K562 (cell line): ENCODE measurements around the gene NHLRC2. TPM values are rescaled to one million over a fixed set of nuclear protein-coding genes. Genes with fewer than 3 reads are reported as not detected.
A peak's percentile ranks its signal among the peaks of the same experiment; 100 is the strongest.

ENCODE experiments used
- BACH1 ChIP-seq: fragments of 200-800 bp; sonication (Bioruptor generic); IDR thresholded peaks from 2 replicates; pipeline ENCODE4 v1.6.1; 2016; ENCODE audit warnings: missing genetic modification characterization, missing compliant biosample characterization
- CBX5 ChIP-seq: IDR thresholded peaks from 2 replicates; pipeline ENCODE4 v1.6.1; 2014; ENCODE audit warnings: low read depth, borderline replicate concordance
- ELF2 ChIP-seq: fragments of 250-450 bp; sonication (Bioruptor Pico); IDR thresholded peaks from 2 replicates; pipeline ENCODE4 v1.5.0; 2021; ENCODE audit warnings: mild to moderate bottlenecking
- STAT5A ChIP-seq: IDR thresholded peaks from 2 replicates; pipeline ENCODE4 v1.6.1; 2012; ENCODE audit warnings: low read length, inconsistent platforms, borderline replicate concordance
- U2AF2 ChIP-seq: fragments of 200-400 bp; formaldehyde crosslinking; optimal IDR thresholded peaks from 2 replicates; pipeline ENCODE3; 2017; ENCODE audit warnings: low read depth, mild to moderate bottlenecking, low read length
- ZNF3 ChIP-seq: fragments of 250-450 bp; sonication (Bioruptor Pico); IDR thresholded peaks from 2 replicates; pipeline ENCODE4 v1.5.0; 2021; ENCODE audit warnings: mild to moderate bottlenecking, moderate library complexity
- ZNF589 ChIP-seq: fragments of 200-800 bp; sonication (Bioruptor generic); IDR thresholded peaks from 2 replicates; pipeline ENCODE4 v1.6.1; 2016; ENCODE audit warnings: low read depth, missing genetic modification characterization, missing compliant biosample characterization
- ZNF707 ChIP-seq: fragments of 250-450 bp; sonication (Bioruptor Pico); conservative IDR thresholded peaks from 2 replicates; pipeline ENCODE4 v1.8.0; 2022; ENCODE audit warnings: inconsistent platforms, mild to moderate bottlenecking, moderate library complexity
- ZNF75A ChIP-seq: fragments of 450-650 bp; formaldehyde crosslinking; IDR thresholded peaks from 2 replicates; pipeline ENCODE4 v1.4.0; 2020; ENCODE audit warnings: mild to moderate bottlenecking
- polyA plus RNA-seq, 8 experiments: library from polyadenylated mRNA; depleted of rRNA in 4 of 8; stranded (reverse) in 5 of 8; unstranded in 3 of 8; fragments of >200 nt; fragmentation: Nextera tagmentation in 2 of 8; fragmentation: Illumina TruSeq in 1 of 8; extraction: Ambion mirVana in 2 of 8; extraction: Trizol in 1 of 8; gene quantifications; 2 replicates each; pipeline versions ENCODE4 v1.2.1 to v1.2.3, GENCODE V29; 2011 to 2014; ENCODE audit warnings: inconsistent platforms in 1 of 8, missing spikeins in 1 of 8
- total RNA-seq, 7 experiments: library from RNA; depleted of rRNA in 6 of 7; stranded (reverse); fragments of >200 nt in 6 of 7; fragmentation: Illumina TruSeq in 2 of 7; extraction: Trizol in 2 of 7; gene quantifications; 2 replicates each; pipeline versions ENCODE4 v1.2.1 to v1.2.3, GENCODE V29; 2011 to 2021; ENCODE audit warnings: low replicate concordance in 1 of 7
- TF ChIP-seq, protein P1 (sequence below): fragments of 250-450 bp; sonication (Bioruptor Pico); IDR thresholded peaks from 2 replicates; pipeline ENCODE4 v1.5.0; 2020; ENCODE audit warnings: mild to moderate bottlenecking
- TF ChIP-seq, protein P2 (sequence below): fragments of 250-450 bp; sonication (Bioruptor Pico); IDR thresholded peaks from 2 replicates; pipeline ENCODE4 v1.9.0; 2021; ENCODE audit warnings: mild to moderate bottlenecking, inconsistent platforms
- TF ChIP-seq, protein P3 (sequence below), 2 experiments: fragments of 450-650 bp; IDR thresholded peaks; 2 replicates each; pipeline ENCODE4 v1.6.1; 2016; ENCODE audit warnings: mild to moderate bottlenecking in 2 of 2, borderline replicate concordance in 1 of 2, low read depth in 1 of 2, moderate library complexity in 1 of 2
- TF ChIP-seq, protein P4 (sequence below): fragments of 450-650 bp; IDR thresholded peaks from 2 replicates; pipeline ENCODE4 v1.6.1; 2016; ENCODE audit warnings: low read depth, mild to moderate bottlenecking, moderate library complexity

The NHLRC2 gene
- total and polyA plus RNA-seq, 9 of the 15 experiments (the other 6 are each of a cell fraction or from before 2014, with no cell fraction given): 1.5 to 22.4 (median 10.3) TPM

DNA sequence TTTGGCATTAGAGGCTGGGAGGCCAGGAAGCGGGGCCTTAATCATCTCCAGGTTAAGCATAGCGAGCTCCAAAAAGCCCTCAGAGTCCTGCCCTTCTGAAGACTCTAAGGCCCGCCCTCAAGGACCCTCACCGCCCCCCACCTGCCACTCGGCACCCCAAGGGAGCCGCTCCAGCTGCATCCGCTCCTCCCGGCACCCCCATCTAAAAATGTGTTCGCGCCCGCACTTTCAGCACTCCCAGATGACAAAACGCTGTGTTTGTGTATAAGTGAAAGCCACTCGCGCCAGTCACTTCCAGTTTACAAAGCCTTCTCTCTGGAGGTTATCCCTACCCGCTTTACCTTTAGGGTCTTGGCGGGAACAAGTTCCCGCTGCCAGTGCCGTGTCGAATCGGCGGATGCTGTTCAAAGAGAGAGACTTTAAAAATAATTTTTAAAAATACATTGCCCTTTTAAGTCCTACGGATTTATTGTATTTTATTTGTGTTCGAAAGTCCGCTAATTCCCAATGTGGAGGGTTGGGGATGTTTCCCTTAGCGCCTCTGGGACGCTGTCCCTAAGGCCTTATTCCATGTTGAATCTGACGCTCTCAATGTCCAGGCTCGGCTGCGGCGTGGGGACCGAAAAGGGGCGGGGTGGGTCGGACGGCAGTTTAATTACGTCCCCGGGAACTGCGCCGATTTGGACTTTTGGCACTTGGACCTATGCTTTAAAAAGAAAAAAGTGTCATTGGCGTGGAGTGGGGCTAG, at the start of gene NHLRC2, which contains the start of gene DCLRE1A (continued):
- TF ChIP-seq ZNF707 (CRISPR knock-in tag): no peak
- no peak for TF ChIP-seq ZNF3 (CRISPR knock-in tag)
- no peak for TF ChIP-seq CBX5
- no peak for TF ChIP-seq ZNF589 (CRISPR knock-in tag)
- TF ChIP-seq U2AF2: no peak
- TF ChIP-seq ELF2 (CRISPR knock-in tag): no peak
- TF ChIP-seq, protein P1, sequence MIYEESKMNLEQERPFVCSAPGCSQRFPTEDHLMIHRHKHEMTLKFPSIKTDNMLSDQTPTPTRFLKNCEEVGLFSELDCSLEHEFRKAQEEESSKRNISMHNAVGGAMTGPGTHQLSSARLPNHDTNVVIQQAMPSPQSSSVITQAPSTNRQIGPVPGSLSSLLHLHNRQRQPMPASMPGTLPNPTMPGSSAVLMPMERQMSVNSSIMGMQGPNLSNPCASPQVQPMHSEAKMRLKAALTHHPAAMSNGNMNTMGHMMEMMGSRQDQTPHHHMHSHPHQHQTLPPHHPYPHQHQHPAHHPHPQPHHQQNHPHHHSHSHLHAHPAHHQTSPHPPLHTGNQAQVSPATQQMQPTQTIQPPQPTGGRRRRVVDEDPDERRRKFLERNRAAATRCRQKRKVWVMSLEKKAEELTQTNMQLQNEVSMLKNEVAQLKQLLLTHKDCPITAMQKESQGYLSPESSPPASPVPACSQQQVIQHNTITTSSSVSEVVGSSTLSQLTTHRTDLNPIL (CRISPR knock-in tag): no peak
- no peak for TF ChIP-seq STAT5A
- TF ChIP-seq, protein P2, sequence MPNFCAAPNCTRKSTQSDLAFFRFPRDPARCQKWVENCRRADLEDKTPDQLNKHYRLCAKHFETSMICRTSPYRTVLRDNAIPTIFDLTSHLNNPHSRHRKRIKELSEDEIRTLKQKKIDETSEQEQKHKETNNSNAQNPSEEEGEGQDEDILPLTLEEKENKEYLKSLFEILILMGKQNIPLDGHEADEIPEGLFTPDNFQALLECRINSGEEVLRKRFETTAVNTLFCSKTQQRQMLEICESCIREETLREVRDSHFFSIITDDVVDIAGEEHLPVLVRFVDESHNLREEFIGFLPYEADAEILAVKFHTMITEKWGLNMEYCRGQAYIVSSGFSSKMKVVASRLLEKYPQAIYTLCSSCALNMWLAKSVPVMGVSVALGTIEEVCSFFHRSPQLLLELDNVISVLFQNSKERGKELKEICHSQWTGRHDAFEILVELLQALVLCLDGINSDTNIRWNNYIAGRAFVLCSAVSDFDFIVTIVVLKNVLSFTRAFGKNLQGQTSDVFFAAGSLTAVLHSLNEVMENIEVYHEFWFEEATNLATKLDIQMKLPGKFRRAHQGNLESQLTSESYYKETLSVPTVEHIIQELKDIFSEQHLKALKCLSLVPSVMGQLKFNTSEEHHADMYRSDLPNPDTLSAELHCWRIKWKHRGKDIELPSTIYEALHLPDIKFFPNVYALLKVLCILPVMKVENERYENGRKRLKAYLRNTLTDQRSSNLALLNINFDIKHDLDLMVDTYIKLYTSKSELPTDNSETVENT (CRISPR knock-in tag): no peak
- no peak for TF ChIP-seq BACH1
- TF ChIP-seq, protein P3, sequence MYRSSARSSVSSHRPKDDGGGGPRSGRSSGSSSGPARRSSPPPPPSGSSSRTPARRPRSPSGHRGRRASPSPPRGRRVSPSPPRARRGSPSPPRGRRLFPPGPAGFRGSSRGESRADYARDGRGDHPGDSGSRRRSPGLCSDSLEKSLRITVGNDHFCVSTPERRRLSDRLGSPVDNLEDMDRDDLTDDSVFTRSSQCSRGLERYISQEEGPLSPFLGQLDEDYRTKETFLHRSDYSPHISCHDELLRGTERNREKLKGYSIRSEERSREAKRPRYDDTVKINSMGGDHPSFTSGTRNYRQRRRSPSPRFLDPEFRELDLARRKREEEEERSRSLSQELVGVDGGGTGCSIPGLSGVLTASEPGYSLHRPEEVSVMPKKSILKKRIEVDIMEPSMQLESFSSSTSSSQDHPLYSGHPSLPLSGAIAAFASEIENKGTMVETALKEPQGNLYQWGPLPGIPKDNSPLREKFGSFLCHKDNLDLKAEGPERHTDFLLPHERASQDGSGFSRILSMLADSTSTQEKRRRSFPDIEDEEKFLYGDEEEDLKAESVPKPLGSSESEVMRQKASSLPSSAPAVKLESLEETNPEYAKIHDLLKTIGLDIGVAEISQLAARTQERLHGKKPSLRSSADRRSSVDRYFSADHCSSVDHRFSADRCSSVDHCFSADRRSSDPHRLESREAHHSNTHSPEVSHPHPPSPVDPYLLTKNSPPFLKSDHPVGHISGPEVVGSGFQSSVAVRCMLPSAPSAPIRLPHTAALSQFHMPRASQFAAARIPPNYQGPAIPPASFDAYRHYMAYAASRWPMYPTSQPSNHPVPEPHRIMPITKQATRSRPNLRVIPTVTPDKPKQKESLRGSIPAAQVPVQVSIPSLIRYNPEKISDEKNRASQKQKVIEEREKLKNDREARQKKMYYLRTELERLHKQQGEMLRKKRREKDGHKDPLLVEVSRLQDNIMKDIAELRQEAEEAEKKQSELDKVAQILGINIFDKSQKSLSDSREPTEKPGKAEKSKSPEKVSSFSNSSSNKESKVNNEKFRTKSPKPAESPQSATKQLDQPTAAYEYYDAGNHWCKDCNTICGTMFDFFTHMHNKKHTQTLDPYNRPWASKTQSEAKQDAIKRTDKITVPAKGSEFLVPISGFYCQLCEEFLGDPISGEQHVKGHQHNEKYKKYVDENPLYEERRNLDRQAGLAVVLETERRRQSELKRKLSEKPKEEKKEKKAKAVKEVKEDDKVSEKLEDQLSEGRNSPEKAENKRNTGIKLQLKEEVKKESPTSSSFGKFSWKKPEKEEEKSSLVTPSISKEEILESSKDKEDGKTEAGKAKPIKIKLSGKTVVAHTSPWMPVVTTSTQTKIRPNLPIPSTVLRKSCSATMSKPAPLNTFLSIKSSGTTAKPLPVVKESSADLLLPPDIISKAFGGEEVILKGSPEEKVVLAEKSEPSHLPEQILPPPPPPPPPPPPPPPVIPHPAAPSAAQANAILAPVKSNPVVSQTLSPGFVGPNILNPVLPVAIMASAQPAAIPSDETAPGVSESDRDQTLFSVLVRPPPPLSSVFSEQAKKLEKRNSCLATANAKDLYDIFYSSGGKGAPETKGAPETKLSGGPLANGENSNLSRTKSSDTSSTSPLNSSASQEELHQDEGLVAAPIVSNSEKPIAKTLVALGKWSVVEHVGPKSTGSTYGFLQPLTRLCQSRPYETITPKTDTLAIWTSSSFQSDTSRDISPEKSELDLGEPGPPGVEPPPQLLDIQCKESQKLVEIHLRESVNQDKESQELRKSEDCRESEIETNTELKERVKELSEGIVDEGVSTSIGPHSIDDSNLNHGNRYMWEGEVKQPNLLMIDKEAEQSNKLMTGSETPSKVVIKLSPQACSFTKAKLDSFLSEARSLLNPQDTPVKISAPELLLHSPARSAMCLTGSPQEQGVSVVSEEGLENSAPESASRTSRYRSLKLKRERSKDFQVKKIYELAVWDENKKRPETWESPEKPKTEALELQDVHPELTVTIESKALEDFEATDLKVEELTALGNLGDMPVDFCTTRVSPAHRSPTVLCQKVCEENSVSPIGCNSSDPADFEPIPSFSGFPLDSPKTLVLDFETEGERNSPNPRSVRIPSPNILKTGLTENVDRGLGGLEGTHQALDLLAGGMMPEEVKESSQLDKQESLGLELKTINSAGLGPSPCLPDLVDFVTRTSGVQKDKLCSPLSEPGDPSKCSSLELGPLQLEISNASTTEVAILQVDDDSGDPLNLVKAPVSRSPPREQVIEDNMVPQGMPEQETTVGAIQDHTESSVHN (IDR thresholded peaks at IDR 0.05; ENCODE audit: borderline replicate concordance in 1 of 2, low read depth in 1 of 2): 0 out of 4 replicates have a peak, but pooled peaks of 1 of the 2 experiments have one; percentile 17
- TF ChIP-seq, protein P4, sequence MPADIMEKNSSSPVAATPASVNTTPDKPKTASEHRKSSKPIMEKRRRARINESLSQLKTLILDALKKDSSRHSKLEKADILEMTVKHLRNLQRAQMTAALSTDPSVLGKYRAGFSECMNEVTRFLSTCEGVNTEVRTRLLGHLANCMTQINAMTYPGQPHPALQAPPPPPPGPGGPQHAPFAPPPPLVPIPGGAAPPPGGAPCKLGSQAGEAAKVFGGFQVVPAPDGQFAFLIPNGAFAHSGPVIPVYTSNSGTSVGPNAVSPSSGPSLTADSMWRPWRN: no peak
- no peak for TF ChIP-seq ZNF75A
